ENCODE measurements around the gene DCUN1D1.

The DCUN1D1 gene

GRCh38 chr3:182909318-182910040 is 70.9 kb downstream of the DCUN1D1 start:
- peak; percentile 71 for ATAC-seq
- TF ChIP-seq SNAI2 (CRISPR knock-in tag; IDR thresholded peaks at IDR 0.05) (no peak), ISL1 (CRISPR knock-in tag; IDR thresholded peaks at IDR 0.05) (no peak), GLIS3 (CRISPR knock-in tag; IDR thresholded peaks at IDR 0.05) (no peak), ZFP3 (CRISPR knock-in tag; IDR thresholded peaks at IDR 0.05) (no peak), CSRNP3 (CRISPR knock-in tag; IDR thresholded peaks at IDR 0.05) (no peak), CSDC2 (CRISPR knock-in tag; IDR thresholded peaks at IDR 0.05) (no peak), ZFP30 (CRISPR knock-in tag; IDR thresholded peaks at IDR 0.05) (no peak)
- TF ChIP-seq, protein P1, sequence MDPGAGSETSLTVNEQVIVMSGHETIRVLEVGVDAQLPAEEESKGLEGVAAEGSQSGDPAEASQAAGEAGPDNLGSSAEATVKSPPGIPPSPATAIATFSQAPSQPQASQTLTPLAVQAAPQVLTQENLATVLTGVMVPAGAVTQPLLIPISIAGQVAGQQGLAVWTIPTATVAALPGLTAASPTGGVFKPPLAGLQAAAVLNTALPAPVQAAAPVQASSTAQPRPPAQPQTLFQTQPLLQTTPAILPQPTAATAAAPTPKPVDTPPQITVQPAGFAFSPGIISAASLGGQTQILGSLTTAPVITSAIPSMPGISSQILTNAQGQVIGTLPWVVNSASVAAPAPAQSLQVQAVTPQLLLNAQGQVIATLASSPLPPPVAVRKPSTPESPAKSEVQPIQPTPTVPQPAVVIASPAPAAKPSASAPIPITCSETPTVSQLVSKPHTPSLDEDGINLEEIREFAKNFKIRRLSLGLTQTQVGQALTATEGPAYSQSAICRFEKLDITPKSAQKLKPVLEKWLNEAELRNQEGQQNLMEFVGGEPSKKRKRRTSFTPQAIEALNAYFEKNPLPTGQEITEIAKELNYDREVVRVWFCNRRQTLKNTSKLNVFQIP (CRISPR knock-in tag; IDR thresholded peaks at IDR 0.05; ENCODE audit: borderline replicate concordance, low read depth) = no peak
- TF ChIP-seq, protein P2, sequence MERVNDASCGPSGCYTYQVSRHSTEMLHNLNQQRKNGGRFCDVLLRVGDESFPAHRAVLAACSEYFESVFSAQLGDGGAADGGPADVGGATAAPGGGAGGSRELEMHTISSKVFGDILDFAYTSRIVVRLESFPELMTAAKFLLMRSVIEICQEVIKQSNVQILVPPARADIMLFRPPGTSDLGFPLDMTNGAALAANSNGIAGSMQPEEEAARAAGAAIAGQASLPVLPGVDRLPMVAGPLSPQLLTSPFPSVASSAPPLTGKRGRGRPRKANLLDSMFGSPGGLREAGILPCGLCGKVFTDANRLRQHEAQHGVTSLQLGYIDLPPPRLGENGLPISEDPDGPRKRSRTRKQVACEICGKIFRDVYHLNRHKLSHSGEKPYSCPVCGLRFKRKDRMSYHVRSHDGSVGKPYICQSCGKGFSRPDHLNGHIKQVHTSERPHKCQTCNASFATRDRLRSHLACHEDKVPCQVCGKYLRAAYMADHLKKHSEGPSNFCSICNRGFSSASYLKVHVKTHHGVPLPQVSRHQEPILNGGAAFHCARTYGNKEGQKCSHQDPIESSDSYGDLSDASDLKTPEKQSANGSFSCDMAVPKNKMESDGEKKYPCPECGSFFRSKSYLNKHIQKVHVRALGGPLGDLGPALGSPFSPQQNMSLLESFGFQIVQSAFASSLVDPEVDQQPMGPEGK (CRISPR knock-in tag; IDR thresholded peaks at IDR 0.05; ENCODE audit: borderline replicate concordance) = no peak

DNA sequence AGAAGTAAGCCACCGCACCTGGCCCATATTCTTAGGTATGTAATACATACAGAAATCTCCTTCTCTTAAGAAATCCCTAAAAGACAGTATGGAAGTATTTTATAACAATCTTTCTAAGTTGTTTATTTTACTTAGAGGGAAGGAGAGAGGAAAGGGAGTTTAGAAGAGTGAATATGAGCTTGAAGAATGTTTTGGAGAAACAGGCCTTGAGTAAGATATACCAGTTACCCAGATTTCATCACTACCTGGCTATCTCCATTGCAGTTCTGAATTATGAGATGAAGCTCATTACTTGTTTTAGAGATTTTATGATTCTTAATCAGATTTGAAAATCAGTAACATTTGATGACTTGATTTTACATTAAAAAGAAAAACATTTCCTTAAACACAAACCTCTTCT is 71.9 kb downstream of the DCUN1D1 start:
- no peak for TF ChIP-seq ZNF70 (CRISPR knock-in tag; IDR thresholded peaks at IDR 0.05)
- TF ChIP-seq ARNTL (CRISPR knock-in tag; IDR thresholded peaks at IDR 0.05; ENCODE audit: borderline replicate concordance, low read depth) = no peak
- TF ChIP-seq TSHZ2 (CRISPR knock-in tag; IDR thresholded peaks at IDR 0.05) = no peak
- no peak for TF ChIP-seq GLIS3 (CRISPR knock-in tag; IDR thresholded peaks at IDR 0.05)
- no peak for TF ChIP-seq TCF4 (CRISPR knock-in tag; IDR thresholded peaks at IDR 0.05; ENCODE audit: borderline replicate concordance)
- no peak for TF ChIP-seq ISL1 (CRISPR knock-in tag; IDR thresholded peaks at IDR 0.05)
- TF ChIP-seq TOX (CRISPR knock-in tag; IDR thresholded peaks at IDR 0.05; ENCODE audit: borderline replicate concordance) = no peak
- TF ChIP-seq ZNF565 (CRISPR knock-in tag; conservative IDR thresholded peaks at IDR 0.05; ENCODE audit: low read depth) = no peak
- no peak for TF ChIP-seq CREB5 (CRISPR knock-in tag; IDR thresholded peaks at IDR 0.05; ENCODE audit: low read depth)
- no peak for TF ChIP-seq OSR1 (CRISPR knock-in tag; IDR thresholded peaks at IDR 0.05)
- no peak for ATAC-seq

DNA sequence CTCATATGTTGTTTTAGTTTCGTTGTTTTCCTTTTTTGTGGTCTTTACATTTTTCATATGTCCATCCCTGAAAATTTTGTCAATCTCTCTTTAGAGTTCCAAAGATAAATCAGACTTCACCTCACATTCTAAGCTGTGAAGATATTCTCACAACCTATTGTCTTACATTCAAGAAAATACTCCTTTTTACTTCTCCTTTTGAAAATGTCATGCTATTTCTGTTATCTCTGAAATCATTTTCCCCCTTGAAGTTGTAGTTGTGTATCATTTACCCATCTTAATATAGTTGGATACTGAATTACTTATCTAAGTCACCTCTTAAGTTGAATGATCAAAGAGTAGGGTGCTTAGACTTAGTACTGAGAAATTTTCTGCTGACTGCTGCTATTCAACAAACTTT is 74.3 kb downstream of the DCUN1D1 start:
- ATAC-seq = no peak
- no peak for TF ChIP-seq CREB5 (CRISPR knock-in tag; IDR thresholded peaks at IDR 0.05; ENCODE audit: low read depth)
- TF ChIP-seq, protein P1 (CRISPR knock-in tag; IDR thresholded peaks at IDR 0.05; ENCODE audit: borderline replicate concordance, low read depth) = no peak
- TF ChIP-seq, protein P2 (CRISPR knock-in tag; IDR thresholded peaks at IDR 0.05; ENCODE audit: borderline replicate concordance) = no peak
- no peak for TF ChIP-seq GLIS3 (CRISPR knock-in tag; IDR thresholded peaks at IDR 0.05)
- no peak for TF ChIP-seq ESRRG (CRISPR knock-in tag; IDR thresholded peaks at IDR 0.05)
- TF ChIP-seq ZFP3 (CRISPR knock-in tag; IDR thresholded peaks at IDR 0.05) = no peak
- no peak for TF ChIP-seq ZNF565 (CRISPR knock-in tag; conservative IDR thresholded peaks at IDR 0.05; ENCODE audit: low read depth)
- no peak for TF ChIP-seq ZNF8 (CRISPR knock-in tag; IDR thresholded peaks at IDR 0.05)
- TF ChIP-seq OSR1 (CRISPR knock-in tag; IDR thresholded peaks at IDR 0.05) = no peak

Data from SK-N-SH treated with all-trans-retinoic acid at 6 μM for 48 hours (cell line).